Stimulated activated CD4-positive, alpha-beta T cell treated with anti-CD3 and anti-CD28 coated beads, Interleukin-2, amount 100 ng/mL, for 24 hours (primary cell): ENCODE data around the gene MMEL1.
"Not testable (repeated sequence)": the region's sequence is repeated elsewhere in the genome, so short reads cannot be mapped to it uniquely, and the experiment has no call there.

Source experiments
- DNase-seq, 2 donors: peaks; one replicate each; pipeline ENCODE4 v3.0.0-alpha.2; 2020

The MMEL1 gene

DNA sequence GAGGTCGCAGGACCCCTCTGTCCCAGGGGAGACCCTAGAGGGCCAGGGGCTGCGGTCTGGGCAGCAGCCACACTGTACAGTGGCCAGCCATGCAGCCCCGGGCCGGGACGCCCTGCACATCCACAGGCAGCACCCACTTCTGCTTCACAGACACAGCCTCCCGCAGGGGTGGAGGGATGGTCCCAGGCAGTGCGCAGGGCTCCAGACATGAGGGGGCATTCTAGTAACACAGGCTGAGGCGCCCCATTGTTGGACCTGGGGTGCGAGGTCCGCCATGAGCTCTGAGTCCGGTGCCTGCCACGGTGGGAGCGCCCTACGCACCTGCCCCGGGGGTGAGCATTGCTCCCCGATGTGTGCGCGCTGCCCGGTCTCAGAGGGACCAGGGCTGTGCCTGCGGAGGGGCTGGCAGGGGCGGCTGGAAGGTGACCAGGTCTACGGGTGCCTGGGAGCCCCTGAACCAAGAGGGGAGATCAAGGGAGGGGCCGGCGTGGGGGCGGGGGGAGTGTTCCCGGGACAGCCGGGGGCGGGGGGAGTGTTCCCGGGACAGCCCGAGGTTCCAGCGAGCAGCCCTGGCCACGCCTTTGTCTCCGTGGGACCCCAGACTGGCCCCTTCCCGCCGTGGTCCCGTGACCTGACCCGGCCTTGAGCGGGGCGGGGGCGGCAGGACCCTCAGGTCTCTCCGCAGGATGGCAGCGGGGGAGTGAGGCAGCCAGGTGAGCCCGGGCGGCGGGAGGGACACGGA lies 4.5 kb downstream of the MMEL1 start:
- no peak for DNase-seq

DNA sequence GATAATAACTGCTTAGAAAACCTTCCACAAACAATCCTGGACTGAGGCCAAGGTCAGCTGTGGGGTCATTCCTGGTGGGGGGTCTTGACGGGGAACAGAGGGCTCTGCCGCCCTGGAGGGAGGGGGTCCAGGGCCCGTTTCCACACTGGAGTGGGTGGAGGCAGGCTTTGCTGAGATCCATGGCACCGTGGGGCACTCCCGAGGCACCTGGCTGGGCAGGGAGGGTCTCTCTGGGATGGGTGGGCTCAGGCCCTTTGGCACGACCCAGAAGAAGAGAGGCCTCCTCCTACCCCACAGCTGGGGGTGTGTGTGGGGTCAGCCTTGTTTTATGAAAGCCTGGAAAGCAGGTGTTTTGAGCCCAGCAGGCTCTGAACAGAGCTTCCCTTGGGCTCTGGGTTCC lies 5.1 kb downstream of the MMEL1 start:
- DNase-seq = no peak

DNA sequence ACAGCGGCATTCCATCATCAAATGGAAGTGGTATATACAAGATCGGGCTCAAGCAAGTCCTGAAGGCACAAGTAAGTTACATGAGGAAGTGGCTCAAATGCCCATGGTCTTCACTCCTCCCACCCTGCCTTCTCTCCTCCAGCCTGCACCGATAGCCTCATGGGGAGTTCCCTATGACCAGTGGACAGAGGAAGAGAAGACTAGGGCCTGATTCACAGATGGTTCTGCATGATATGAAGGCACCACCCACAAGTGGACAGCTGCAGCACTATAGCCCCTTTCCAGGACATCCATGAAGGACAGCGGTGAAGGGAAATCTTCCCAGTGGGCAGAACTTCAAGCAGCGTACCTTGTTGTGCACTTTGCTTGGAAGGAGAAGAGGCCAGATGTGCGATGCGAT lies 7.1 kb downstream of the MMEL1 start:
- DNase-seq = not testable (repeated sequence)

DNA sequence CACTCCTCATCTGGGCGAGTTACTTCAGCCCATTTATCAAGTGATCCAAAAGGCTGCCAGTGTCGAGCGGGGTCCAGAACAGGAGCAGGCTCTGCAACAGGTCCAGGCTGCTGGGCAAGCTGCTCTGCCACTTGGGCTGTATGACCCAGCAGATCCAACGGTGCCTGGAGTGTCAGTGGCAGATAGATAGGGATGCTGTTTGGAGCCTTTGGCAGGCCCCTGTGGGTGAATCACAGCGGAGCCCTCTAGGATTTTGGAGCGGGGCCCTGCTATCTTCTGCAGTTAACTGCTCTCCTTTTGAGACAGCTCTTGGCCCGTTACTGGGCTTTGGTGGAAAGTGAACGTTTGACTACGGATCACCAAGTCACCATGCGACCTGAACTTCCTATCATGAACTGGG lies 7.5 kb downstream of the MMEL1 start:
- DNase-seq = no peak

DNA sequence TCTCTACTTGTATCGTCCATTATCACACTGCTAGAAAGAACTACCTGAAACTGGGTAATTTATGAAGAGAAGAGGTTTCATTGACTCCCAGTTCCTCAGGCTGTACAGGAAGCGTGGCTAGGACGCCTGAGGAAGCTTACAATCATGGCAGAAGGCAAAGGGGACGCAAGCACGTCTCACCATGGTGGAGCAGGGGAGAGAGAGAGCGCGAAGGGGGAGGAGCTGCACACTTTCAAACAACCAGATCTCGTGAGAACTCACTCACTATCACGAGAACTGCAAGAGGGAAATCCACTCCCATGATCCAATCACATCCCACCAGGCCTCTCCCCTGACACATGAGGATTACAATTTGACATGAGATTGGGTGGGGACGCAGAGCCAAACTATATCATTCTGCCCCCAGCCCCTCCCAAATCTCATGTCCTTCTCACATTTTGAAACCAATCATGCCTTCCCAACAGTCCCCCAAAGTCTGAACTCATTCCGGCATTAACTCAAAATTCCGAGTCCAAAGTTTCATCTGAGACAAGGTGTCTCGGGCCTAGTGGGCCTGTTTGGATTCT lies 8.0 kb downstream of the MMEL1 start:
- no peak for DNase-seq

DNA sequence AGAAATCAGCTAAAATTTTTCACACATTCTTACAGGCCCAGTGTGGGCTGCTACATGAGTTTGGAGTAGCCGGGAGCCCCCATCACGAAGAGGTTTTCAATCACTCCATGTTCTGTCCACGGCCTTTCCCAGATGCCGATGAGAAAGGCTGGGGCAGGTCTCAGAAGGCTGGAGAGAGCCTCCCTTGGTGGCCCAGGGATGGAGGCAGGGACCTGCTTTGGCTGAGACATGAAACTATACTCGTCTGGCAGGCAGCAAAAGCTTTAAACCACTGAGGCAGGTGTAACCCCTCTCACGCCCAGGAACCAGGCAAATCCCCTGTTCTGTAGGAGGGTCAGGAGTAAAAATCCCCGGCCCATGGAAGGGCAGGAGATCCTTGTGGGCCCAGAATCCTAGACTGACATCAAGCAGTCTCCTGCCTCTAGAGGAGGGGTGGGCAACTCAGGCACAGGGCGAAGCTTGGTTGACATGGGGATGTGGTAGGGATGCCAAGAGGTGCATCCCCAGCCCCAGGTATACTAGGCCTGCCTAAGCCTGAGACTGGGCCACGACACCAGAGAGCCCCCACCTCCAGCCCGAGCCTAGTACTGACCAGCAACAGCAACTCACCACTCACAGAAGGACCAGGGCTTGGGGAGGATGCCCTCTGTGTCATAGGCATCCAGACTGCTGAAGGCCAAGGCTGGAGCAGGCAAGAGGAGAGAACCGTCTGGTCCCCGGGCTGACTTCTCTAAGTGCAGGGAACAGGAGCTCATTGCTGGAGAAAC lies 9.1 kb downstream of the MMEL1 start:
- DNase-seq = no peak

DNA sequence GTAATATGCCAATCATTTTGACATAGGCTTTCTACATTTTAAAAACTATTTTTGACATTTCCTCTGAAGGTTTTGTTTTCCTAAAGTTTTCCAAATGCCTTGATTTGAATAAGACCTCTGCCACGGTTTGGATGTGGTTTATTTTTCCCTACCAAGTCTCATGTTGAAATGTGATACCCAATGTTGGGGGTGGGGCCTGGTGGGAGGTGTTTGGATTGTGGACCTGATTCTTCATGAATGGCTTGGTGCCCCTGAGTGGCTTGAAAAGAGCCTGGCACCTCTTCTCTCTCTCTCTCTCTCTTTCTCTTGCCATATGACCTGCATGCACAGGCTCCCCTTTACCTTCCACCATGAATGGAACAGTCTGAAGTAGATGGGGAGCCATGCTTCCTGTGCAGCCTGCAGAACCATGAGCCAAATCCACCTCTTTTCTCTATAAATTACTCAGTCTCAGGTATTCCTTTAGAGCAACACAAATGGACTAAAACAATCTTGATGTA lies 14.8 kb downstream of the MMEL1 start:
- DNase-seq = no peak

DNA sequence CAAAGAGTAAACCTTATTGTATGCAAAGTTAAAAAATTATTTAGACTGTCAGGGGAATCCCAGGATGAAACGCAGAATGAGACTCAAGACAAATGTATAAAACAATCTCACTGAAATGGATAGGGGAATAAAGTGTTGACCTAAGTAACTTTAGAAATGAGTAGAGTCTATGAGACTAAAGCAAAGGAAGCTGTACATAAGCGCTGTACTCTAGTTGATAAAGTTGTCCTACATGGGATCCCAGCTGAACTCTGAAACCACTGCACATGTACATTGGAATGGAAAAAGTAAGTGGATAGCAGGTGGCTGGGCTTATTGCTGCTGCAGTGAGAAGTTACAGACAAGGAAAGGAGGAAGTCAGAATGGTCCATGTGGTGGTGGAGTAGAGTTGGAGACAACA lies 18.7 kb downstream of the MMEL1 start:
- no peak for DNase-seq

DNA sequence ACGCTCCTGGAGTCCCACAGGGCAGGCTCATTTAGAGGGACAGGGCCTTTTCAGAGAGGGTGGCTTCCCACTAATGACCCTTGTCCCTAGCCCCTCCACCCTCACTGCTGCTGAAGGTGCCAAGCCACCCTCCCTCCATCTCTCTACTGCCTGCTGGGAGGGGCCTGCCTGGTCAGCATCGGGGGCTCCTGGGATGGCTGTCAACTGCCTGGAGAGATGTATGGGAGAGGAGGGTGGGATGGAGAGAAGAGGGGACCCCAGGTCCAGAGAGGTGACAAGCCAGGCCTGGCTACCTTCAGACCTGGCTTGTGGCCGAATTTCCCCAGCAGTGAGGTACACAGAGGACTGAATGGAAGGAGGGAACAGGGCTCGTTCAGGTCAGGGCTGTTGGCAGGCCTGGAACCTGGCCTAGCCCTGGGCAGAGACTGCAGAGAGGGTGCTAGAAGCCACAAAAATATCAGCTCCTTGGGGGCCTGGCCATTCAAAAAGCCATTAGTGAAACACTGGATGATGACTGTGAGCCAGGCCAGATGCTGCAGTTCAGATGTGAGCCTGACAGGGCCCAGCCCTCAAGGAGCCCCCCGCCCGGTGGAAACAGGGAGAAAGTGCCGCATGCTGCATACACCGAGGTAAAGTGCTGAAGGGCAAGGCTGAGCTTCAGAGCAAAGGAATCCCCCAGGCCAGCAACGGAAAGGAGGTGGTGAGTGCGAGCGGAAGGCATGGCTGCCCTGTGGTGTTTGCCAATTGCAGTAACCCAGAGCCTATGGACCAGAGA lies 20.0 kb downstream of the MMEL1 start:
- no peak for DNase-seq

DNA sequence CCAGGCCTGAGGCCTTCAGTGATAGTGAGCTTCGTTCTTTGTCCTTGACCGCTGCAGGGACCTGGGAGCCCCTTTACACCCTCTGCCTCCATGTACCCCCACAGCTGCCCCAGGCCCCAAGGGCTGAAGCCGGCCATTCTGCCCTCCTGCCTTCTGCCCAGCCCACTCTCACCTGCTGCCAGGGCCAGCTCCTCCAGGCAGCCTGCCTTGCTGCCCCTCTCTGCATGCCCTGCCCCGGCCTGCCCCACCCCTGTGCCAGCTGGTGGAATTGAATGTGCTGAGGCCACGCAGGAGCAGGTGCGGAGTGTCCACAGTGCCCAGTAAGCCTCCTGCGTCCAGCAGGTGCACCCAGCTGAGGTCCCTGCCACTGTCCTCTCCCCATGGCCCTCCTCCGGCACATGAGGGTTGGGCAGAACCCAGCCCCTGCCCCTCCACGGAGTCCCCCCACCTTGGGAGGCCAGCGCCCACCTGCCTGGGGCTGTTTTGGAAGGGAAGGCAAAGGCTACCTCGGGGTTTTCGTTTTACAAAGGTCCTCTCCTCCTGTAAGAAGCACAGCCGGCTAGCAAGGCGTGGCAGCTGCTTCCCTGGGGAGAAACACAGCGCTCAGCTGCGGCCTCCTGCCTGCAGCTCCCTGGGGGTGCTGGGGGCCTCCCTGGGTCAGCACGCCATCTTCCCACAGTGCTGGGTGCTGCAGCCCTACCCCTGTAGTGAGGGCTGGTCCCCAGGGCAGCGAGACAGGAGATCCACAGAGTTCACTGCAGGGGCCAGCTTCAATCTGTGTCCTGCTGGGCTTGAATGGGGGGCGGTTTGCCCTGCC lies 21.0 kb downstream of the MMEL1 start:
- no peak for DNase-seq

DNA sequence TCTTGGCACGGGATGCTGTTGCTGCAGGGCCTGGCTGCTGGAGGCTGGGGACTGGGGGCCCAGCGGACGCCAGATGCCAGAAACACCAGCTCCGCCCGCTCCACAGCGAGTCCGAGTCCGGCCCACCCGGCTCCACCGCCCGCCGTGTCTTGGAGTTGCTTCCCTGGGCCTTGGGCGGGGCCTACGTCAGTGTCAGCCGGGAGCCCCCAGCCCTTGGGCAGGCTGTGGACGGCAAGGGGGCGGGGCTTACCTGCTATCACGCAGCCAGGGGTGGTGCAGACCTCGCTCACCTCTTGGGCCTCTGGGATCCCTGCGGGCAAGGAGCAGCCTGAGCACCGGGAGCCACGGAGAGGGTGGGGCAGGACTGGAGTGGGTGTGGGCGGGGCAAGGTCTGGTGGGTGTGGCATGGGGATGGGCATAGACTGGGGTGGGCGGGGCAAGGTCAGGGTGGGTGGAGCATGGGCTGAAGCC lies 21.8 kb downstream of the MMEL1 start:
- peak in 1 of 2 donors; percentile 54 for DNase-seq

DNA sequence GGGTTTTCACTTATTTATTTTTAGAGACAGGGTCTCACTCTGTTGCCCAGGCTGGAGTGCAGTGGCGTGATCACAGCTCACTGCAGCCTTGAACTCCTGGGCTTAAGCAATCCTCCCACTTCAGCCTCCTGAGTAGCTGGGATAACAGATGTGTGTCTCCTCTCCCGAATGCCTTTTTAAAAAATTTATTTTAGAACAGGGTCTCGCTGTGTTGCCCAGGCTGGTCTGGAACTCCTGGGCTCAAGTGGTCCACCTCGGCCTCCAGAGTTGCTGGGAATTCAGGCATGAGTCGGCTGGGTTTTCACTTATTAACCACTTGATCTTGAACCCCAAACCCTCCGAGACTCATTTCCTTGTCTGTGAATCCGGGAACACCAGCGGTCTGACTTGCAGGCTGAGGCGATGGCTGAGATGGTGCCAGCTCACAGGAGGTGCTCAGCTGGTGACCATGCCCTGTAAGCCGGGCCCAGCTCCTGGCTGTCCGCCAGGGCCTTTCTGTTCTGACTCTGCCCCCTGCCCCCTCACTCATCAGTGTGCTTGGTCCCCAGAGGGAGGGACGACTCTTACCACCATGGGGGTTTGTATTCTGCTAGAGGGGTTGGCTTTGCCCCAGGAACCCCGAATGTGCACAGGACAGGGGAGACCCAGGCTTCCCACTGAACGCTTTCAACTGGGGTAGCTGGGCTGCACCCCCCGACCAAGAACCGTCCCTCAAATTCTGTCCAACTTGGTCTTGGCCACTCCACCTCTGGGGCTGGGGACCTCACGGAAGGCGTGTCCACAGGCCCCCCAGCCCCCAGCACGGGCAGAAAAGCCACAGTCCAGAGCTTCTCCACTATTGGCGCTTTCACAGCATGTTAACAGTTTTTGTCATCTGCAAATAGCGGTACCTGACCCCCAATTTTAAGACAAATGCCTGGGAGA lies 22.5 kb downstream of the MMEL1 start:
- DNase-seq = no peak

DNA sequence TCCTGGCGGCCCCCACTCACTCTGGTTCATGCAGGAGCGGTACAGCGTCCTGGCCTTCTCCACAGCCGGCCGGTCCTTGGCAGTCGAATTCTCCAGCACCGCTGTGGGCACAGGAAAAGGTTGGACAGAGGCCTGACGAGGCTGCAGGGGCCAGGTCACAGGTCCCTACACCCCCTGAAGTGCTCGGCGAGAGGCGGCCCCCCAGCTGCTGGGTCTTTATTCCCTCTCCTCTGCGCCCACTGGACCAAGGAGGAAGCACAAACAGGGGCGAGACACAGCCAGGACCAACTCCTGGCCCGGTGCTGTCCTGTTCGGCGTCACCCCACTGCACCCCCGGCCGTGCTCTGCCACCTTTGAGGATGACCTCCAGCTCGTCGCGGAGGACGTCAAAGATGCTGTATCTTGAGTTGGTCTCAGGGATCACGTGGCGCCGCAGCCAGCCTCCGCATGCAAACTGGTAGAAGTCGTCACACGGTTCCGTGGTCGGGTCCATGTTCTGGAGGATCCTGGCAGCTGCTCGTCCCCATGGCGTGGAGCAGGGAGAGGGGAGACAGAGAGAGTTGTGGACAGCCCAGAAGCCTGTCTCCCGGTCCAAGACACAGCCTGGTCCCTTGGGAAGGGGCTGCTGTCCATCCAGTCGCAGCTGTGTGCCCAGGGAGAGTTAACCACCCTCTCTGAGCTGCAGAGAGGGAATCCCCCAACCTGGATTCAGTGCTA lies 23.3 kb downstream of the MMEL1 start:
- no peak for DNase-seq

DNA sequence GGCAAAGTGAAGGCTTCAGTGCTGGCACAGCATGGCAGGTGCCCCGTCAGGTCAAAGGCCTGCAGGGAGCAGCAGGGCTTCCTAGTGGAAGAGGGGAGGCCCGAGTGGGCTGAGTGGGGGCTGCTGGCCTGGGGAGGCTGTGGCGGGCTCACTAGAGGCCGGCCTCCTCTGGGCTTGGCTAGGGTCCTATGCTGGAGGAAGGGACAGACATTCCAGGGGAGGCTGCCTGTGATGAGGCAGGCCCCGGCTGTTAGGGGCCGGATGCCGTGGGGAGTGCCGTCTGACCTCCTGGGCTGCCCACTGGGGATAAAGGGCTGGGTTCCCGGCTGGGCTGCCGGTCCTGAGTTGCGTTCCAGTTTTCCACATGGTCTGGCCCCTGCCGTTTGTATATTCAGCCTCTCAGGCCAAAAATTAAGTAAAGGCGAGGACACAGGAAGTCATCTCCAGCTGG lies 25.1 kb downstream of the MMEL1 start:
- no peak for DNase-seq

DNA sequence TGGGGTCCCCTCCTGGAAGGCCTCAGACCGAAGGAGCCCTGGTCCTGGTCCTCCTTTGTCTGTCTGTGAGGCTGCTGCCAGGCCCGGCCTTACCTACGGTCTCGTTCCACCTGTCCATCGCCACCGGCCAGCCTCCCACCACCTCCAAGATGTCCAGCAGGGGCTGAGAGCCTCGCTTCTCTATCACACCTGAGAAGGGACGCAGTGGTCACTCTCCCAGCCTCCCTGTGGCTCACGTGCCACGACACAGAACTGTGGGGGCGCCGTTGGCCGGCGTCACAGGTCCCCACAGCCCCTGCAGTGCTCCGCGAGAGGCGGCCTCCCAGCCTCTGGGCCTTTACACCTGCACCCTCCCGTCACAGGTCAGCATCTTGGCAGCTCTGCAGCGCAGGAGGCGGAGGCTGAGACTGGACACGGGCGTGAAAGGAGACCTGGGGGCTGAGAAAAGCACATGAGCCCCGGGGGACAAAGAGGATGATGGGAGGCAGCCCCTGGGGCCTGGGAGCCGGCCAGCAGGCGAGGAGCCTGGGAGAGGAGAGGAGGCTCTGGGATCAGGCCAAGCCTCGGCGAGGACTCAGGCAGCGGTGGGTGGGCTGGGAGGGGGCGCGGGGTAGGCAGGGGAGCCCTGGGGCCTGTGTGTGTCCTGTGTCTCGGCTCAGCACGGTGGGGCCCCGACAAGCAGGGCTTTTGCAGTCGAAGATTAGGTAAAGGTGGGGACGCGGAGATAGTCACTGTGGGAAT lies 25.8 kb downstream of the MMEL1 start:
- DNase-seq = no peak

DNA sequence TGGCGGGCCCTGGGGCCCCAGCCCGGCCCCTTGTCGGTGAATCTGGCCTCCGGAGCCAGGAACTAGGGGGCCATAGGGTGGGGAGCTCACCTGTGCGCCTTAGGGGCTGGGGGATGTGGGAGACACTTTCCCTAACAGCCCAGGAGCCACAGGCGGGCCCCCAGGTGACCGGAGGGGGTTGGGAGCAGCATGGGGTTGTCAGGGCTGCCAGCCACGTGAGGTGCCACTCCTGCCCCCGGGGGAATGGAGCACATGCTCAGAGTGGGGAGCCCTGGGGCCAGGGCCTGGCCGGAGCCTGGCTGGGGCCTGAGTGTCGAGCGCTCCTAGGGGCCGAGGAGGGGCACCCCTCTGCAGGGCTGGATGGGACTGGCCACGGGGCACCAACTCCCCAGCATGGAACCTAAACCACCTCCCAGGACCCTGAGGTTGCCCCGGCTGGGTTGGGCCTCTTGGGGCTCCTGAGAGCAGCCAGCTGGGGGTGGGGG lies 26.4 kb downstream of the MMEL1 start:
- DNase-seq = no peak

DNA sequence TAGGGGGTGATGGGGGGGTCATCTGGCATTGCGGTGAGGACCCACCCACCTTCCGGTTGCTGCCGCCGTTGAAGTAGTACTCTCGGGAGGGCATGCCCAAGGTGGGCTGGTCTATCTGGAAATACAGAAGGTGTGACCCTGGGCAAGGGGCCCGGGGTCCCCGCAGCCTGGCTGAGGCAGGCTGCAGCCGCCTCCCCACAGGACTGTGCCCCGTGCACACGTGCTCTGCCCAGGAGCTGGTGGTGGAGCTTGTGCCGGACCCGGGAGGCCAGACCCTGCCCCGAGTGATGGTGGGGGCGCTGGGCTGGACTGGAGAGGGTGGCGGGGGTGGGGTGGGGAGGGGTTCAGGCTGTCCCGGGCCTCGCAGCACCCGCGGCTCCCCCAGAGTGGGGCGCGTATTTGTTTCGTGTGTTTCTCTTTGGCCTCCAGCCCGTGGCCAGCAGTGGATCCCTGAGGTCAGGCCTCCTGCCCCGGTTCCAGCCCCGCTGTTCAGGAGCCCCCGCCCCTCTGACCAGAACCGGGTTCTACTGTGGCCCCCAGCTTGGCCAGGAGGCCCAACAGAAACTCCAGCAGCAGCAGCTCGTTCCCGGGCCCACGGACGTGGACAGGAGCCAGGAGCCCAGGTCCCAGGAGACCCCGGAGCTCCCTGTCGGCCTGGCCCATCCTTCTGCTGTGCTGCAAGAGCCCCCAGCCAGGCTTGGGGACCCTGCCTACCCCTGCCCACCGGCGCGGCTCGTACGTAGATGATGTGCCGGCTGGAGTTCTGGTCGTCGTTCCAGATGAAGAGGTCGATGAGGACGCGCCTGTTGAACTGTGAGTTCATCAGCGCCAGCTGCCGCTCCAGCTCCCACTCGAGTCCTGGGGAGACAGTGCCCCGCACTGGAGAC lies 27.1 kb downstream of the MMEL1 start:
- DNase-seq = no peak

DNA sequence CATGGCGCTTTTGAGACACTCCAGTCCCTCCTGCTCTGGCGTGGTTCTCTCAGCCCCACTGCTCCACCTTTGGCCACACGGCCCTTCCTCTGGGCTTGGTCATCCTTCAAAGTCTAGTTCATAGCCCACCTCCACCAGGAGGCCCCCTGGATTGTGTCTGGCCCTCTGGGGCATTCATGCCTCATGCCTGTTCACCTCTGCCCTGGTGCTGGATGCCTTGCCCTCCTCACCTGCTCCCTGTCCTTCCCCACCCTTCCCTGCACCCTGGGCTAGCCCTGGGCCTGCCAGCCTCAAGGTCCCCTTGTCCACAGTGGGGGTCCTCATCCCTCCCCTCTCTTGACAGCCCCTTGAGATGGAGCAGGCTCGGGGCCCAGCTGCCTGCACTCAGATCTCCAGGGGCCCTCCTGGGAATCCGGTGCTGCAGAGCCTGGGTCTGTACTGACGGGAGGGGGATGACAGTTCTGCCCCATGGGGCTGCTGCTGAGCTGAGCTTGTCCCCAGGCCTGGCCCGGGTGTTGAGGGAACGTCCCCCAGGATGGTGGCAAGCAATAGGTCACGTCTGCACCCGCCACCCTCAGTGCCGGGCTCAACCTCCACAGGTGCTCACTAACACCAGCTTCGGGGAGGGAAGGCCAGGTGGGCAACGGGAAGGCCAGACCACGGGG lies 27.8 kb downstream of the MMEL1 start:
- no peak for DNase-seq
